ENCODE data around the gene TBC1D9.

TBC1D9 gene

GRCh38 chr4:140738139-140738538 is 18.0 kb downstream of the TBC1D9 start:
- H3K36me3 ChIP-seq (replicated peaks) = no peaks in the 10 kb centered on the region
- no peaks in the 10 kb centered on the region for H3K27me3 ChIP-seq (replicated peaks)
- TF ChIP-seq CTCF (IDR thresholded peaks at IDR 0.05; ENCODE audit: low read depth, low read length, missing control alignments) = no peak
- in situ Hi-C loops (cut with HindIII; ENCODE audit: low pct_ligation_motif_present, low sequenced_read_pairs) = no loop called here
- no peak overlapping the region for H3K4me3 ChIP-seq (ENCODE audit: low read depth, low read length)
- no peak for DNase-seq
- no peak overlapping the region for H3K27ac ChIP-seq

DNA sequence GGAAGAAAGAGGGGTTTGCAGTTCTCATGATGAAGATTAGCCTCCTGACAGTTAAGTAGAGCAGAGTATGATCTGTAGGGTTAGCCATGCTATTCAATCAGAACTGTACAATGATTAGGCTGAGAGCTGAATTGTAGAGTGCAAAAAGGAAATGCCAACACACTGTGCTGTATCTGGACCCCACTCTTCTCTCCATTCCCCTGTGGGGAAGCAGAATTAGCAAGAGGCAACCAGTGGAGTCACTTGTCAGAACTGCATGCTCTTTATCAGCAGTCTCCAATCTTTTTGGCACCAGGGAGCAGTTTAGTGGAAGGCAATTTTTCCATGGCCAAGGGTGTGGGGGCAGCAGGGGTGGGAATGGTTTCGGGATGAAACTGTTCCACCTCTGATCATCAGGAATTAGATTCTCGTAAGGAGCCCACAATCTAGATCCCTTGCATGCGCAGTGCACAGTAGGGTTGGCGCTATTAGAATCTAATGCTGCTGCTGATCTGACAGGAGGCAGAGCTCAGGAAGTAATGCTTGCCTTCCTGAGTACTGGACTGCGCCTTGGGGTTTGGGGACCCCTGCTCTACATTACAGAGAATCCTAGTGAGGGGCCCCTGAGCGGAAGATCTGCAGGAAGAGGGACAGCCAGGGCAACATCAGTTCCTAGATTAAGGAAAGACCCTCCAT is 19.4 kb downstream of the TBC1D9 start:
- in situ Hi-C loops (cut with HindIII; ENCODE audit: low pct_ligation_motif_present, low sequenced_read_pairs) = no loop called here

GRCh38 chr4:140735779-140736391 is 20.3 kb downstream of the TBC1D9 start:
- H3K27ac ChIP-seq = no peak overlapping the region
- H3K27me3 ChIP-seq (replicated peaks) = no peaks in the 10 kb centered on the region

More for the DNA sequence above, 19.4 kb downstream of the TBC1D9 start:
- Histone ChIP-seq H3K27me3 (replicated peaks) (no peaks in the 10 kb centered on the region), H3K27ac (no peak overlapping the region), H3K4me3 (ENCODE audit: low read depth, low read length) (no peak overlapping the region), H3K36me3 (replicated peaks) (no peaks in the 10 kb centered on the region)
- TF ChIP-seq CTCF (IDR thresholded peaks at IDR 0.05; ENCODE audit: low read depth, low read length, missing control alignments) = no peak
- no peak for DNase-seq

DNA sequence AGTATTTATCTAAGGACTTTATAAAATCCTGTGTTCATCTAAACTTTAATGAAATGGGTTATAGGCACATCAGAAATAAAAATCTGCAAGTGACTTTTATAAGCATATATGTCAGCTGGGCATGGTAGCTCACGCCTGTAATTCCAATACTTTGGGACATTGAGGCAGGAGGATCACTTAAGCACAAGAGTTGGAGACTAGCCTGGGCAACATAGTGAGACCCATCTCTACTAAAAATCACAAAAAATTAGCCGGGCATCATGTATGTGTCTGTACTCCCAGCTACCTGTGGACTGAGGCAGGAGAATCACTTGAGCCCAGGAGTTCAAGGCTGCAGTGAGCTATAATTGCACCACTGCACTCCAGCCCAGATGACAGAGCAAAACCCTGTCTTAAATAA is 20.9 kb downstream of the TBC1D9 start:
- Histone ChIP-seq H3K27ac (no peak overlapping the region), H3K36me3 (replicated peaks) (no peaks in the 10 kb centered on the region), H3K4me3 (ENCODE audit: low read depth, low read length) (no peak overlapping the region), H3K27me3 (replicated peaks) (no peaks in the 10 kb centered on the region)
- no peak for DNase-seq
- TF ChIP-seq CTCF (IDR thresholded peaks at IDR 0.05; ENCODE audit: low read depth, low read length, missing control alignments) = no peak
- in situ Hi-C loops (cut with HindIII; ENCODE audit: low pct_ligation_motif_present, low sequenced_read_pairs) = no loop called here

More at GRCh38 chr4:140735779-140736391, 20.3 kb downstream of the TBC1D9 start:
- TF ChIP-seq CTCF (IDR thresholded peaks at IDR 0.05; ENCODE audit: low read depth, low read length, missing control alignments) = no peak
- Histone ChIP-seq H3K36me3 (replicated peaks) (no peaks in the 10 kb centered on the region), H3K4me3 (ENCODE audit: low read depth, low read length) (no peak overlapping the region)
- DNase-seq = no peak
- in situ Hi-C loops (cut with HindIII; ENCODE audit: low pct_ligation_motif_present, low sequenced_read_pairs) = no loop called here

GRCh38 chr4:140732780-140733179 is 23.4 kb downstream of the TBC1D9 start:
- DNase-seq = no peak
- H3K4me3 ChIP-seq (ENCODE audit: low read depth, low read length) = no peak overlapping the region
- H3K36me3 ChIP-seq (replicated peaks) = no peaks in the 10 kb centered on the region
- no peak for TF ChIP-seq CTCF (IDR thresholded peaks at IDR 0.05; ENCODE audit: low read depth, low read length, missing control alignments)
- in situ Hi-C loops (cut with HindIII; ENCODE audit: low pct_ligation_motif_present, low sequenced_read_pairs) = no loop called here
- H3K27me3 ChIP-seq (replicated peaks) = no peaks in the 10 kb centered on the region
- H3K27ac ChIP-seq = no peak overlapping the region
